BLaER1 (cell line): ENCODE data around the gene ZNF593OS.

Experiments used
- H3K27ac ChIP-seq: shearing (Covaris generic); formaldehyde crosslinking; 2 replicates; pipeline ENCODE4 v1.8.1; 2022
- H3K27me3 ChIP-seq: shearing (Covaris generic); formaldehyde crosslinking; 2 replicates; pipeline ENCODE4 v1.8.1; 2022
- H3K36me3 ChIP-seq: shearing (Covaris generic); formaldehyde crosslinking; 2 replicates; pipeline ENCODE4 v1.8.1; 2022
- H3K4me1 ChIP-seq: shearing (Covaris generic); formaldehyde crosslinking; 2 replicates; pipeline ENCODE4 v1.8.1; 2022
- H3K4me2 ChIP-seq: shearing (Covaris generic); formaldehyde crosslinking; 2 replicates; pipeline ENCODE4 v1.8.1; 2022
- H3K4me3 ChIP-seq: shearing (Covaris generic); formaldehyde crosslinking; 2 replicates; pipeline ENCODE4 v1.8.1; 2022
- H3K9ac ChIP-seq: shearing (Covaris generic); formaldehyde crosslinking; 2 replicates; pipeline ENCODE4 v1.8.1; 2022
- H3K9me3 ChIP-seq: shearing (Covaris generic); formaldehyde crosslinking; 2 replicates; pipeline ENCODE4 v1.8.1; 2022
- H4K20me1 ChIP-seq: shearing (Covaris generic); formaldehyde crosslinking; 2 replicates; pipeline ENCODE4 v1.8.1; 2022
- Cebpa-rat ChIP-seq: shearing (Covaris generic); IDR thresholded peaks from 2 replicates; pipeline ENCODE4 v1.8.1; 2022

ZNF593OS gene

DNA sequence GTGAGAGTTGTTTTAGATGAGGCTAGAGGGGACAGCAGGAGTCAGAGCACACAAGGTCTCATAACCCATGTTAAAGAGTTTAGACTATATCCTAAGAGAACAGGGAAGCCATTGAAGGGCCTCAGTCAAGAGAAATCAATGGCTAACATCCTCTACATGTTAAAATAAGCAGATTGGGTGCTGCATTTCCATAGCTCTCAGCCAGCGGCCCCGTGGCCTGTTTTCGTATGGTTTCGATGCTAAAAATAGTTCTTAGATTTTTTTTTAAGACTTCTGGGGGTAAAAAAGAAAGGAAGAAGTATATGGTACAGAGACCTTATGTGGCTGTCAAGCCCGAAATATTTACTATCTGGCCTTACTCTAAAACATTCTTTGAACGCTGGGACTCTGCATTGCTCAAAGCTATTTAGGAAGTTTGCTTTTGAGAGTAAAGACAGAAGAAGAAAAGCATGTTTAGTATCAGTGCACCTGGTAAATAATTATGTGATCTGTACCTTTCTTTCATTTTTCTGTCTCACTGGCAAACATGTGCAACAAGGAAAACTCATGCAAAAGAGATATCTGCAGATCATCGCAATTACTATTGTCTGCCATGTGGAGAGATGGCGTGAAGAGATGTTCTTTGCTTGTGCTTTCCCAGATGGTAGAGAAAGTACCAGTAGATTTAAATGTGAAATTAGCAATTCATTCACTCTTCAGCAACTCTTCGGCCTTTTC is 51.6 kb downstream of the ZNF593OS start:
- H4K20me1 ChIP-seq: no peaks in the 10 kb centered on the region
- H3K27ac ChIP-seq: peak overlapping the region; percentile 63; the same call in 1 of the 2 replicates
- no peak overlapping the region for H3K4me3 ChIP-seq
- peaks cover 52% of the 10 kb centered on the region for H3K36me3 ChIP-seq
- peaks cover 42% of the 10 kb centered on the region for H3K4me1 ChIP-seq
- H3K9ac ChIP-seq: peak overlapping the region; percentile 21
- TF ChIP-seq Cebpa-rat: no peak
- H3K27me3 ChIP-seq: no peaks in the 10 kb centered on the region
- H3K4me2 ChIP-seq: peak overlapping the region; percentile 48
- H3K9me3 ChIP-seq: no peaks in the 10 kb centered on the region
